Measurements from ENCODE around the gene DCUN1D1. TPM values are rescaled to one million over a fixed set of nuclear protein-coding genes. Genes with fewer than 3 reads are reported as not detected.
"Not testable (repeated sequence)": the region's sequence is repeated elsewhere in the genome, so short reads cannot be mapped to it uniquely, and the experiment has no call there.

DCUN1D1 gene
- total RNA-seq, result 41.6 TPM

DNA sequence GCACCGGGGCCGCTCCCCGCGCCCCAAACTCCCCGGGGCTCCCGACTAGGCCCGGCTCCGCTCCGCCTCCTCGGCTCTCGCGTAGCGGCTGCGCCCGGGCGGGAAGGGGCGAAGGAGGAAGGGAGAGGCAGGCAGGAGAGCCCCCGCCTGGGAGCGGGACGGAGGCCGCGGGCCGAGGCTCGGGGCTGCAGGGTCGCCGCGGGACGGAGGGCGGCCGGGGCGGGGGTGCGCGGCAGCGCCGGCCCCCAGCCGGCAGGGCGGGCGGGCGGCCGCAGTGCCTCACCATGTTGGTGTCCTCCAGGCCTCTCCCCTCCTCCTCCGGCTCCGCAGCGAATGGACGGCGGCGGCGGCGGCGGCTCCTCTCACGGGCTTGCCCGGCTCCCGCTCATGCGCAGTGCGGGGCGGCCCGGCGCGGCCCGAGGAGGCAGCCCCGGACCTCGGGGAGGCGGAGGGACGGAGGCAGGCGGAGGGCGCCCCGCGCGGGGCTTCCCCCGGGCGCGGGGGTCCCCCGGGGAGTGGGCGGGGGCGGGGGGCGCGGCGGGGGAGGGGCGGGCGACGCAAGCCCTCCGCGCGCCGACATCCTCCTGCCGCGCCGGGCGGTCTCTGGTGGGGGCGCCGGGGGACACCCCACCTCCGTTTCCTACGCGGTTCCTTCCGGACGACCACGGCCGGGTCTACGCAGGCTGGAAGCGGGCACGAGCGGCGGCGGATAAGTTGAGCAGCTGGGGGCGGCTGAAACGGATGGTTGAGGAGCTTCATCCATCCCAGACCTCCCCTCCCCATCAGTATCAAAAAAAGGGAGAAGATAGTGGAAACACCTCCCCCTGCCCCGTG, at the start of gene DCUN1D1:
Gene DCUN1D1, minus strand, starts transcription at position 335 of the 834 bp plus-strand sequence. Its CDS starts 49 bp downstream, at position 286.
- peak; percentile 90 for DNase-seq (ENCODE audit: low spot score)

GRCh38 chr3:183028416-183028815, 48.1 kb upstream of the DCUN1D1 start:
- DNase-seq (ENCODE audit: low spot score), result no peak

DNA sequence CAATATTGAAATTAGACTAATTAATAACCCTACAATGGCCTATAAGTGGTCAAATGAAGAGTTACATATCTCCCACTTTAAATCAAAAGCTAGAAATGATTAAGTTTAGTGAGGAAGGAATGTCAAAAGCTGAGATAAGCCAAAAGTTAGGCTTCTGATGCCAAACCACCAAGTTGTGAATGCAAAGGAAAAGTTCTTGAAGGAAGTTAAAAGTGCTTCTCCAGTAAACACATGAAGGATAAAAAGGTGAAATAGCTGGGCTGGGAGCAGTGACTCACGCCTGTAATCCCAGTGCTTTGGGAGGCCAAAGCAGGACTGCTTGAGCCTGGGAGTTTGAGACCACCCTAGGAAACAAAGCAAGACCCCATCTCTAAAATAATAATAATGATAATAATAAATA, 46.9 kb upstream of the DCUN1D1 start:
- no peak for DNase-seq (ENCODE audit: low spot score)

GRCh38 chr3:183022936-183023516, 42.7 kb upstream of the DCUN1D1 start:
- DNase-seq (ENCODE audit: low spot score), result no peak

DNA sequence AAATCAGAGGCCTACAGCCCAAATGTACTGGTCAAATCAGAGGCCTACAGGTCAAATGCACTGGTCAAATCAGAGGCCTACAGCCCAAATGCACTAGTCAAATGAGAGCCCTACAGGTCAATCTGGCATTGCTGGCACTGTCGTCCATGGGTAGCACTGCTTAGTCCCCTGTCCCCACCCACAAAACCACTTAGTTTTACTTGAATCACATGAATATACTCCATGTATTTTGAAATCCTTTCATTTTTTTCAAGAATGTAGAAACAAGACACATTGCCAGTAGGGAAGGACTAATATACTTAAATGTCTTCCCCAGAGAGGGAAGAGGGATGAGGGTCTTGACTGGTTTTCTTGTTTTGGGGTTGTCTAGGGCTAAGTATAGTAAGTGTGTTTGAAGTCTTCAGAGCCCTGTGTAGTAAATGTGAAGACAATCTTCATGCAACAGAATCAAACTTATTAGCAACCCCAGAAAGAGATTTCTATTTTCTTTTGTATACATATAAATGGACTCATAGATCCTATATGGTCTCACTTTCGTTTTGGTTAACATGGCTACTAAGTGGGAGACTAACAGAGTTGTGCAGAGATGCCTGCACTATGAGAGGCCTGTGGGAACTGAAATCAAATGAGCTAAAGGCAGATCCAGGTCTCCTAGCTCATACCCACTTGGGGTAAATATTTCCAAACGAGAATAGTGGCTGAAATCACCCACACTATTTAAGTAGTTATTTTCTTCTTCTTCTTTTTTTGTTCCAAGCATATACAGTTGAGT, 38.3 kb upstream of the DCUN1D1 start:
- DNase-seq (ENCODE audit: low spot score), result no peak

GRCh38 chr3:183015185-183015584, 34.8 kb upstream of the DCUN1D1 start:
- DNase-seq (ENCODE audit: low spot score), result no peak

GRCh38 chr3:183013856-183014255, 33.5 kb upstream of the DCUN1D1 start:
- no peak for DNase-seq (ENCODE audit: low spot score)

- DNase-seq (ENCODE audit: low spot score), result no peak
Measured at GRCh38 chr3:183013074-183013473, 32.7 kb upstream of the DCUN1D1 start.

DNA sequence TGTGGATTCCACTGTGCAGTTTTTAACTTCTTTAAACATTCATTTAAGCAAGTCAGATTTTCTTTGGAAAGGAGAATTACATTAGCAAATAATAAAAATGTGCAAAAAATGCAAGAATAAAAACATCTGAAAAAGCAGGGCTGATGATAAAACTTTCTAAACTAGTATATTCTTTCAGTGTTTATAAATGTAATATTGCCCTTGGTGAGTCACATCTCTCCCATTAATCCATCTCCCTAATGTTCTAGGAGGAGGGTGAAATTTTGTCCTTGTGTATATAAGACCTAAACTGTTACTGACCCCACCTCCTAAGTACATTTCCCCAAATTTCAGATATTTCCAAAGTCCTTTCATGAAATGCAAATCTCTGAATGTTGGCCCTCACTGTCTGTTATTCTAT, 28.5 kb upstream of the DCUN1D1 start:
- DNase-seq (ENCODE audit: low spot score), result no peak

GRCh38 chr3:183008303-183008702, 28.0 kb upstream of the DCUN1D1 start:
- no peak for DNase-seq (ENCODE audit: low spot score)

GRCh38 chr3:183006396-183007002, 26.2 kb upstream of the DCUN1D1 start:
- DNase-seq (ENCODE audit: low spot score), result no peak

GRCh38 chr3:182999767-183000166, 19.4 kb upstream of the DCUN1D1 start:
- DNase-seq (ENCODE audit: low spot score), result no peak

DNA sequence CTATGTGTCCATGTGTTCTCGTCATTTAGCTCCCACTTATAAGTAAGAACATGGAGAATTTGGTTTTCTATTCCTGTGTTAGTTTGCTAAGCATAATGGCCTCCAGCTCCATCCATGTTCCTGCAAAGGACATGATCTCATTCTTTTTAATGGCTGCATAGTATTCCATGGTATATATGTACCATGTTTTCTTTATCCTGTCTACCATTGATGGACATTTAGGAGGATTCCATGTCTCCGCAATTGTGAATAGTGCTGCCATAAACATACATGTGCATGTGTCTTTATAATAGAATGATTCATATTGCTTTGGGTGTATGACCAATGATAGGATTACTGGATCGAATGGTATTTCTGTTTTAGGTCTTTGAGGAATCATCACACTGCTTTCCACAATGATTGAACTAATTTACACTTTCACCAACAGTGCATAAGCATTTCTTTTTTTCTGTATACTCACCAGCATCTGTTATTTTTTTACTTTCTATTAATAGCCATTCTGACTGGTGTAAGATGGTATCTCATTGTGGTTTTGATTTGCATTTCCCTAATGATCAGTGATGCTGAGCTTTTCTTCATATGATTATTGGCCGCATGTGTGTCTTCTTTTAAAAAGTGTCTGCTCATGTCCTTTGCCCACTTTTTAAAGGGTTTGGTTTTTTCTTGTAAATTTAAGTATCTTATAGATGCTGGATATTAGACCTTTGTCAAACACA, 13.3 kb upstream of the DCUN1D1 start:
- DNase-seq (ENCODE audit: low spot score), result not testable (repeated sequence)

DNA sequence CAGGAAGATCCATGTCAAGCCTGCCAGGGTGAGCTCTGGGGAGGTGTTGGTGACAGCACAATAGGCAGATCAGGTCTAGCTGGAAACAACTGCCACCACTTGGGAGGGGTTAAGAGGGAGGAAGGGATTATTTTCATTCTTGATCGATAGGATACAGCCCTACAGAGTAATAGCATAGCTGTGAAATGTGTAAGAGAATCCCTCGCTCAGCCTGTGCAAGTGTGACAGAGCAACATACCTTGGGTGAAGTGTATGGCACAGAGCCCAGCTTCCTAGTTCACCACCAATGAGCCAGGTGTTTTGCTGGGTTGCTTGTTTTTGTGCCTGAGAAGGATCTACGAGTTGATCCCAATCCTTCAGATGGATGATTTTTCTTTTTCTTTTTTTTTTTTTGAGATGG, 9.2 kb upstream of the DCUN1D1 start:
- no peak for DNase-seq (ENCODE audit: low spot score)

GRCh38 chr3:182986021-182986420, 5.7 kb upstream of the DCUN1D1 start:
- DNase-seq (ENCODE audit: low spot score), result no peak

- DNase-seq (ENCODE audit: low spot score), result no peak
Measured at GRCh38 chr3:182983876-182984275, 3.5 kb upstream of the DCUN1D1 start.

- no peak for DNase-seq (ENCODE audit: low spot score)
Measured at GRCh38 chr3:182981038-182981380, 671 bp upstream of the DCUN1D1 start.

- DNase-seq (ENCODE audit: low spot score), result no peak
Measured at GRCh38 chr3:182979674-182980191, 605 bp downstream of the DCUN1D1 start.

DNA sequence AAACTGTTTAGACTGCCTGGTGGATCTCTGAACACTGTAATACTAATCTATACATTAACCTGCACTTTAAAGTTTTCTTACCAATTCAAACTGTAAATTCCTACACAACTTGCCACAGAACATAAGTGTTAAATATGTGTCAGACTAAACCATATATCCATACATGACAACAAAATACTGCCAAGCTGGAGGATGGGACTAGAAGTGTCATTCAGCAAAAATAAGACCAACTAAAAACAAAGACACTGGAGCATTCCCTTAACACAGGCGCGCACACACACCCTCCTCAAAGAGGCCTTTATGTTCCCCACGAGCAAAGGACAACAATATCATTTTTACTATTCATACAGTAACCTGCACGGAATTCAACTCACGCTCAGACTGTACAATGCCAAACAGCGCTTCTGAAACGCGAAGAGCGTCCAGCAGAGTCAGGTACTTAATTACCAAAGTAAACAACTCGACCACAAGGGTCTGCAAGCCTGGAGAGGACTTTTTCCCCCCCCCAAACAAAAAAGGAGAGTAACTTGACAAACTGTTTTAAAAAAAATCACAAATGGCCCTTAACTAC, 1.1 kb downstream of the DCUN1D1 start:
- no peak for DNase-seq (ENCODE audit: low spot score)

DNA sequence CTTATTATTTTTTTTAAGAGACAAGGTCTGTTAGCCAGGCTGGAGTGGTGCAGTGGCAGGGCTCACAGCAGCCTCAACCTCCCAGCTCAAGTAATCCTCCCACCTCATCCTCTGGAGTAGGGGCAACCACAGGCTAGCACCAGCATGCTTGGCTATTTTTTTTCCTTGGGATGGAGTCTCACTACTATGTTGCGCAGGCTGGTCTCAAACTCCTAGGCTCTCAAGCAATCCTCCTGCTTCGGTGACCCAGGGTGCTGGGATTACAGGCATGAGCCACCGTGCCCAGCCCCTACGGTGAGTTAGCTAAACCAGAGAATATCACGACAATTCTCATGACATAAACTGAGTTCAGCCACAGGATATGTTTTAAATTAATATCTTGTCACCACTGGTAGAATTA, 2.0 kb downstream of the DCUN1D1 start:
- no peak for DNase-seq (ENCODE audit: low spot score)

DNA sequence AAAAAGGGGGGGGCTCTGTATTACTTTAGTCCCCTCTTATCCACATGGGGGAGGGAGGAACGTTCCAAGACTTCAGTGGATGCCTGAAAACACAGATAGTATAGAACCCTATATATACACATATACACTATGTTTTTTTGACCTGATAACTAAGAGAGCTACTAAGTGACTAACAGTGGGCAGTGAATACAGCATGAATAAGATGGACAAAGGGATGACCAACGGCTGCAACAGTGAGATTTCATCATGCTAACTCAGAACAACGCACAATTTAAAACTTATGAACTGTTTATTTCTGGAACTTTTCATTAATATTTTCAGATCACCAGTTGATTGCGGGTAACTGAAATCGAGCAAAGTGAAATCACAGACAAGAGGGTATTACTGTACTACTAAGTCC, 7.3 kb downstream of the DCUN1D1 start:
- DNase-seq (ENCODE audit: low spot score), result no peak

Measured in ureter (tissue), 1 donor.